GM11168 (cell line): ENCODE data around the gene SNAP25.

ENCODE experiments used
- in situ Hi-C: fragments of 300-500 bp; cut with MboI; formaldehyde crosslinking; loops from one replicate; pipeline ENCODE4 v1.12.0; 2022; ENCODE audit warnings: low sequenced_read_pairs; ENCODE audit not compliant: unreplicated experiment

Gene SNAP25

GRCh38 chr20:10218536-10219451 lies at the start of gene SNAP25:
TSS of gene SNAP25 (plus strand) at chr20:10218830. CDS start at chr20:10275492, 56,662 bp downstream.
- in situ Hi-C loops = no loop called here

- in situ Hi-C loops = no loop called here
These were observed 48.9 kb upstream of the SNAP25 start for GRCh38 chr20:10169752-10170151.

GRCh38 chr20:10170261-10170660 lies 48.4 kb upstream of the SNAP25 start:
- in situ Hi-C loops = no loop called here

- in situ Hi-C loops = no loop called here
These were observed 46.5 kb upstream of the SNAP25 start for GRCh38 chr20:10171864-10172751.

GRCh38 chr20:10172998-10173655 lies 45.5 kb upstream of the SNAP25 start:
- in situ Hi-C loops = no loop called here

- in situ Hi-C loops = no loop called here
These were observed 44.2 kb upstream of the SNAP25 start for GRCh38 chr20:10174400-10174799.

- in situ Hi-C loops = no loop called here
These were observed 41.3 kb upstream of the SNAP25 start for GRCh38 chr20:10177326-10177725.

- in situ Hi-C loops = no loop called here
These were observed 40.5 kb upstream of the SNAP25 start for GRCh38 chr20:10178091-10178490.

- in situ Hi-C loops = no loop called here
These were observed 39.8 kb upstream of the SNAP25 start for GRCh38 chr20:10178727-10179313.

GRCh38 chr20:10179574-10180298 lies 38.9 kb upstream of the SNAP25 start:
- in situ Hi-C loops = no loop called here

GRCh38 chr20:10180651-10181235 lies 37.9 kb upstream of the SNAP25 start:
- in situ Hi-C loops = no loop called here

GRCh38 chr20:10185741-10186558 lies 32.7 kb upstream of the SNAP25 start:
- in situ Hi-C loops = no loop called here

GRCh38 chr20:10190456-10190855 lies 28.2 kb upstream of the SNAP25 start:
- in situ Hi-C loops = no loop called here

- in situ Hi-C loops = no loop called here
These were observed 26.5 kb upstream of the SNAP25 start for GRCh38 chr20:10192171-10192570.

- in situ Hi-C loops = no loop called here
These were observed 24.5 kb upstream of the SNAP25 start for GRCh38 chr20:10194166-10194565.

- in situ Hi-C loops = no loop called here
These were observed 18.3 kb upstream of the SNAP25 start for GRCh38 chr20:10200330-10200729.

- in situ Hi-C loops = no loop called here
These were observed 17.2 kb upstream of the SNAP25 start for GRCh38 chr20:10201321-10201870.

- in situ Hi-C loops = no loop called here
These were observed 9.5 kb upstream of the SNAP25 start for GRCh38 chr20:10209091-10209490.
